Measurements from ENCODE around the gene RHOF. TPM values are rescaled to one million over a fixed set of nuclear protein-coding genes. Genes with fewer than 3 reads are reported as not detected.
"Not testable (repeated sequence)": the region's sequence is repeated elsewhere in the genome, so short reads cannot be mapped to it uniquely, and the experiment has no call there.

RHOF gene
- total RNA-seq, 1 donor from 2014 or later = 14.5 TPM

- no peak for DNase-seq
Observed at GRCh38 chr12:121792607-121793439, 665 bp downstream of the RHOF start.

- DNase-seq = no peak
Observed at GRCh38 chr12:121791671-121792551, 1.6 kb downstream of the RHOF start.

- not testable (repeated sequence) for DNase-seq
Observed at GRCh38 chr12:121790785-121791184, 2.7 kb downstream of the RHOF start.

- DNase-seq = no peak
Observed at GRCh38 chr12:121789800-121790728, 3.4 kb downstream of the RHOF start.

- DNase-seq = no peak
Observed at GRCh38 chr12:121789233-121789781, 4.2 kb downstream of the RHOF start.

- DNase-seq = no peak
Observed at GRCh38 chr12:121788176-121788818, 5.2 kb downstream of the RHOF start.

- no peak for DNase-seq
Observed at GRCh38 chr12:121787063-121788025, 6.1 kb downstream of the RHOF start.

GRCh38 chr12:121786440-121786825, 7.1 kb downstream of the RHOF start:
- DNase-seq = no peak

GRCh38 chr12:121784460-121784859, 9.0 kb downstream of the RHOF start:
- DNase-seq = no peak

GRCh38 chr12:121783766-121784165, 9.7 kb downstream of the RHOF start:
- DNase-seq = no peak

- no peak for DNase-seq
Observed at GRCh38 chr12:121781998-121782979, 11.2 kb downstream of the RHOF start.

GRCh38 chr12:121781484-121781997, 11.9 kb downstream of the RHOF start:
- no peak for DNase-seq

- DNase-seq = no peak
Observed at GRCh38 chr12:121780429-121780828, 13.1 kb downstream of the RHOF start.

GRCh38 chr12:121779422-121779895, 14.0 kb downstream of the RHOF start:
- DNase-seq = no peak

GRCh38 chr12:121778567-121779421, 14.7 kb downstream of the RHOF start:
- DNase-seq = no peak

GRCh38 chr12:121776190-121777098, 17.0 kb downstream of the RHOF start:
- no peak for DNase-seq

Data from occipital lobe (tissue), 2 donors.